ENCODE results near the gene HSD11B2.
A peak's percentile ranks its signal among the peaks of the same experiment; 100 is the strongest.

HSD11B2 gene

GRCh38 chr16:67451061-67451703 lies 20.3 kb downstream of the HSD11B2 start:
- peak overlapping the region; percentile 96 for H3K27ac ChIP-seq
- TF ChIP-seq ZFX (IDR thresholded peaks at IDR 0.05), result no peak
- TF ChIP-seq, protein P1, sequence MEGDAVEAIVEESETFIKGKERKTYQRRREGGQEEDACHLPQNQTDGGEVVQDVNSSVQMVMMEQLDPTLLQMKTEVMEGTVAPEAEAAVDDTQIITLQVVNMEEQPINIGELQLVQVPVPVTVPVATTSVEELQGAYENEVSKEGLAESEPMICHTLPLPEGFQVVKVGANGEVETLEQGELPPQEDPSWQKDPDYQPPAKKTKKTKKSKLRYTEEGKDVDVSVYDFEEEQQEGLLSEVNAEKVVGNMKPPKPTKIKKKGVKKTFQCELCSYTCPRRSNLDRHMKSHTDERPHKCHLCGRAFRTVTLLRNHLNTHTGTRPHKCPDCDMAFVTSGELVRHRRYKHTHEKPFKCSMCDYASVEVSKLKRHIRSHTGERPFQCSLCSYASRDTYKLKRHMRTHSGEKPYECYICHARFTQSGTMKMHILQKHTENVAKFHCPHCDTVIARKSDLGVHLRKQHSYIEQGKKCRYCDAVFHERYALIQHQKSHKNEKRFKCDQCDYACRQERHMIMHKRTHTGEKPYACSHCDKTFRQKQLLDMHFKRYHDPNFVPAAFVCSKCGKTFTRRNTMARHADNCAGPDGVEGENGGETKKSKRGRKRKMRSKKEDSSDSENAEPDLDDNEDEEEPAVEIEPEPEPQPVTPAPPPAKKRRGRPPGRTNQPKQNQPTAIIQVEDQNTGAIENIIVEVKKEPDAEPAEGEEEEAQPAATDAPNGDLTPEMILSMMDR (conservative IDR thresholded peaks at IDR 0.05), result no peak

GRCh38 chr16:67451704-67452435 lies 20.9 kb downstream of the HSD11B2 start:
- TF ChIP-seq, protein P1 (conservative IDR thresholded peaks at IDR 0.05), result peak; percentile 11
- peak; percentile 61; the same call in 1 of the 2 replicates for TF ChIP-seq ZFX (IDR thresholded peaks at IDR 0.05)
- peak overlapping the region; percentile 96 for H3K27ac ChIP-seq

DNA sequence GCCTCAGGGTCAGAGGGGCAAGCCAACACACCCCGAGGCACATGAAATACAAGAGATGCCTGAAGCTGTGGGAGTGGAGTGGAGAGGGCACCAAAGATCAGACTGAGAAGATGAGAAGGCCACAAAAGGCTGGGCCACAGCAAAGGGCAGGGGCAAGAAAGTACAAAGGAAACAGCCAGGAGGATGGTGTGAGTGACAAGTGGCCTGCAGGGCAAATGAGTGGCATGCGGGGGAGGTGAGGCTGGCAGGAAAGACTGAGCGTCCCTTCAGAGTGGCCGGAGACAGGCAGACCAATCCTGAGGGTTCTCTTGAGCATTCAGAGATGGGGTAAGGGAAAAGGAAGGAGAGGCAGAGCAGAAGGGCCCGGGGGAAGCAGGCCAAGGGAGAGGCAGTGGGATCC lies 23.2 kb downstream of the HSD11B2 start:
- TF ChIP-seq, protein P1 (conservative IDR thresholded peaks at IDR 0.05), result no peak
- no peak for TF ChIP-seq ZFX (IDR thresholded peaks at IDR 0.05)
- peak overlapping the region; percentile 96 for H3K27ac ChIP-seq

- TF ChIP-seq, protein P1 (conservative IDR thresholded peaks at IDR 0.05), result no peak
- TF ChIP-seq ZFX (IDR thresholded peaks at IDR 0.05), result no peak
- H3K27ac ChIP-seq, result no peak overlapping the region; the same call in 1 of the 2 replicates
Observed at GRCh38 chr16:67454852-67455251, 23.9 kb downstream of the HSD11B2 start.

- peak overlapping the region; percentile 91 for H3K27ac ChIP-seq
- TF ChIP-seq, protein P1 (conservative IDR thresholded peaks at IDR 0.05), result peak; percentile 87
- TF ChIP-seq ZFX (IDR thresholded peaks at IDR 0.05), result no peak
Observed at GRCh38 chr16:67456391-67457081, 25.6 kb downstream of the HSD11B2 start.

DNA sequence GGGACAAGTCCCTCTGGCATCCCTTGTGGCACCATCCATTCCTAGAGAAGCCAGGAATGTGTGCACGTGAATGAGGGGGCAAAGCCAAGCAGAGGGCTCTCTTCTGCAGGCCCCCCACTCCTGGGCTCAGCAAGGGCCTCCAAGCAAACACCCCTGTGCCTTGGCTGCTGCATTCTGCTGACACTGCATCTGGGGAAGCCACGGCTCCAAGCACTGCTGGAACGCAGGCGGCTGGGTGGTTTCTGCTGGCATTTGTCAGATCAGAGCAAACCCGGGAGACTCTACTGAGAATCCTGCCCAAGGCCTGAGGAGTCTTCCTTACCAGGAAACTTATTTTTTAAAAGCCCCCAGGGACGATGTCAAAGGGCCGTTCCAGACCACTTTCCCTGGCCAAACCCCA lies 26.7 kb downstream of the HSD11B2 start:
- TF ChIP-seq, protein P1 (conservative IDR thresholded peaks at IDR 0.05), result no peak
- TF ChIP-seq ZFX (IDR thresholded peaks at IDR 0.05), result no peak
- peak overlapping the region; percentile 91 for H3K27ac ChIP-seq
